ENCODE results near the gene CCDC88A. TPM values are rescaled to one million over a fixed set of nuclear protein-coding genes. Genes with fewer than 3 reads are reported as not detected.
"Not testable (repeated sequence)": the region's sequence is repeated elsewhere in the genome, so short reads cannot be mapped to it uniquely, and the experiment has no call there.

CCDC88A gene
- total RNA-seq, 1 experiment from 2014 or later = 12.3 TPM

- TF ChIP-seq EZH2 (IDR thresholded peaks at IDR 0.05; ENCODE audit: low read depth) = no peak
- TF ChIP-seq CTCF (conservative IDR thresholded peaks at IDR 0.05) = no peak
- intact Hi-C loops (cut with micrococcal nuclease; ENCODE audit: unreplicated experiment) = no loop called here
- H3K4me3 ChIP-seq = no peak overlapping the region
- no peaks in the 10 kb centered on the region for H3F3A ChIP-seq (ENCODE audit: insufficient read depth, low read depth)
- H4K20me1 ChIP-seq (ENCODE audit: insufficient read depth) = no peaks in the 10 kb centered on the region
- no peaks in the 10 kb centered on the region for H3K4me1 ChIP-seq (replicated peaks; ENCODE audit: insufficient read depth)
- no peaks in the 10 kb centered on the region for H3K9me2 ChIP-seq (ENCODE audit: insufficient read depth)
- POLR2A ChIA-PET (ENCODE audit: unreplicated experiment) = no interaction called here
- no peaks in the 10 kb centered on the region for H3K79me2 ChIP-seq (ENCODE audit: low read depth)
- BruUV-seq (replicated peaks) = no TSS peak
- no peak for DNase-seq
- no peak overlapping the region for H3K4me2 ChIP-seq
- CTCF ChIA-PET = no interaction called here
- H3K27me3 ChIP-seq (ENCODE audit: insufficient read depth, low read depth) = no peaks in the 10 kb centered on the region
- no peaks in the 10 kb centered on the region for H3K36me3 ChIP-seq (ENCODE audit: low read depth)
- no peak overlapping the region for H2AFZ ChIP-seq
- H3K27ac ChIP-seq = no peak overlapping the region
- no peaks in the 10 kb centered on the region for H3K9me3 ChIP-seq (ENCODE audit: insufficient read depth, low read depth)
Observed at GRCh38 chr2:55357164-55357563, 62.5 kb downstream of the CCDC88A start.

DNA sequence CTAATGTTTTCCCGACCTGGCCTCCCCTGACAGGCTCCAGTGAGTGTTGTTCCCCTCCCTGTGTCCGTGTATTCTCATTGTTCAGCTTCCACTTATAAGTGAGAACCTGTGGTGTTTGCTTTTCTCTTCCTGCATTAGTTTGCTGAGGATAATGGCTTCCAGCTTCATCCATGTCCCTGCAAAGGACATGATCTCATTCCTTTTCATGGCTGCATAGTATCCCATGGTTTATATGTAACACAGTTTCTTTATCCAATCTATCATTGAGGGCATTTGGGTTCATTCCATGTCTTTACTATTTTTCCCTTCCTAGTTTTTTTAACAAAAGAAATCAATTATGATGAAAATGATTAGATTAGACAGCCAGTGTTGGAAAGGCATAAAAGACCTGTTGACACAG is 63.5 kb downstream of the CCDC88A start:
- H3F3A ChIP-seq (ENCODE audit: insufficient read depth, low read depth); H2AFZ ChIP-seq; H3K4me1 ChIP-seq (replicated peaks; ENCODE audit: insufficient read depth); H3K4me2 ChIP-seq; H3K9me3 ChIP-seq (ENCODE audit: insufficient read depth, low read depth); H3K9me2 ChIP-seq (ENCODE audit: insufficient read depth); CTCF ChIA-PET; POLR2A ChIA-PET (ENCODE audit: unreplicated experiment); H3K4me3 ChIP-seq; H3K27me3 ChIP-seq (ENCODE audit: insufficient read depth, low read depth); H3K27ac ChIP-seq; H3K36me3 ChIP-seq (ENCODE audit: low read depth); BruUV-seq (replicated peaks); H3K79me2 ChIP-seq (ENCODE audit: low read depth); DNase-seq; intact Hi-C loops (cut with micrococcal nuclease; ENCODE audit: unreplicated experiment); H4K20me1 ChIP-seq (ENCODE audit: insufficient read depth): not testable (repeated sequence)

DNA sequence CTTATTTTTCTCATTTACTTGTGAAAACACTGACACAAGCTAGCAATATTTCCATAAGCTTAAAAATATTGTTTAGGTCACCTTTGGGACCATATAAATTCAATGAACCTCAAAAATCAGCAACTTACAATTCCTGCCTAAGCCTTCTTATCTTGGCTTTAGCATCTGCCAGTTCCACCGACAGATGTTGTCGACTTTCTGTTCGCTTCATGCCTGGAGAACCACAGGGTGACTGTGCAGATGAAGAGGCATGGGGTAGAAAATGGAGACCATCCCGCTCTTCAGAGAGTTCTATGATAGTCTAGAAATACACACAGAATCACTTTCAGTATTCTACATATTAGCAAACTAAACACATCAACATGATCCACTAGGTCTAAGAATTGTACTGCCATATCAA is 64.2 kb downstream of the CCDC88A start:
- no peaks in the 10 kb centered on the region for H3F3A ChIP-seq (ENCODE audit: insufficient read depth, low read depth)
- ChIA-PET POLR2A (ENCODE audit: unreplicated experiment) (no interaction called here), CTCF (no interaction called here)
- no peaks in the 10 kb centered on the region for H3K9me2 ChIP-seq (ENCODE audit: insufficient read depth)
- no peak overlapping the region for H3K27ac ChIP-seq
- no peak for DNase-seq
- H3K4me1 ChIP-seq (replicated peaks; ENCODE audit: insufficient read depth) = no peaks in the 10 kb centered on the region
- no peaks in the 10 kb centered on the region for H3K36me3 ChIP-seq (ENCODE audit: low read depth)
- no peaks in the 10 kb centered on the region for H3K27me3 ChIP-seq (ENCODE audit: insufficient read depth, low read depth)
- no TSS peak for BruUV-seq (replicated peaks)
- H2AFZ ChIP-seq = no peak overlapping the region
- H3K79me2 ChIP-seq (ENCODE audit: low read depth) = no peaks in the 10 kb centered on the region
- TF ChIP-seq CTCF (conservative IDR thresholded peaks at IDR 0.05) = no peak
- no peak for TF ChIP-seq EZH2 (IDR thresholded peaks at IDR 0.05; ENCODE audit: low read depth)
- no peak overlapping the region for H3K4me2 ChIP-seq
- no peaks in the 10 kb centered on the region for H4K20me1 ChIP-seq (ENCODE audit: insufficient read depth)
- no peaks in the 10 kb centered on the region for H3K9me3 ChIP-seq (ENCODE audit: insufficient read depth, low read depth)
- no peak overlapping the region for H3K4me3 ChIP-seq
- intact Hi-C loops (cut with micrococcal nuclease; ENCODE audit: unreplicated experiment) = no loop called here

DNA sequence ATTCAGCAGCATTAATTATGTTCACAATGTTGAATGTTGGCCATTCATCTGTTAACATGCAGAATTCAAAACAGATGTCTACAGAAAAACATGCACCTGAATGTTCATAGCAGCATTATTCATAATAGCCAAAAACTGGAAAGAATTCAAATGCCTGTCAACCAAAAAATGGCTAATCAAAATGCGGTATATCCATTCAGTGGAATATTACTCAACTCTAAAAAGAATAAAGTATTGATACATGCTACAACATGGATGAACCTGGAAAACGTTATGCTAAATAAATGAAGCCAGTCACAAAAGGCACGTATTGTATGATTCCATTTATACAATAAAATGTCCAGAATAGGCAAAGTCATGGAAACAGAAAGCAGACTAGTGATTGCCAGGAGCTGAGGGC is 68.0 kb downstream of the CCDC88A start:
- no peaks in the 10 kb centered on the region for H3K36me3 ChIP-seq (ENCODE audit: low read depth)
- H3K4me1 ChIP-seq (replicated peaks; ENCODE audit: insufficient read depth) = no peaks in the 10 kb centered on the region
- H3K4me2 ChIP-seq = no peak overlapping the region
- no peaks in the 10 kb centered on the region for H3K79me2 ChIP-seq (ENCODE audit: low read depth)
- no peak overlapping the region for H3K4me3 ChIP-seq
- no peak overlapping the region for H3K27ac ChIP-seq
- no peak overlapping the region for H2AFZ ChIP-seq
- ChIA-PET CTCF (interaction anchor here (0.7 kb wide), 1 partner anchor 92 kb away, joined by 5 read pairs; no protein-coding TSS in a partner anchor), POLR2A (ENCODE audit: unreplicated experiment) (no interaction called here)
- H3K27me3 ChIP-seq (ENCODE audit: insufficient read depth, low read depth) = no peaks in the 10 kb centered on the region
- BruUV-seq (replicated peaks) = no TSS peak
- H3K9me3 ChIP-seq (ENCODE audit: insufficient read depth, low read depth) = no peaks in the 10 kb centered on the region
- DNase-seq = no peak
- H3F3A ChIP-seq (ENCODE audit: insufficient read depth, low read depth) = no peaks in the 10 kb centered on the region
- intact Hi-C loops (cut with micrococcal nuclease; ENCODE audit: unreplicated experiment) = no loop called here
- TF ChIP-seq CTCF (conservative IDR thresholded peaks at IDR 0.05) (no peak), EZH2 (IDR thresholded peaks at IDR 0.05; ENCODE audit: low read depth) (no peak)
- H4K20me1 ChIP-seq (ENCODE audit: insufficient read depth) = no peaks in the 10 kb centered on the region
- H3K9me2 ChIP-seq (ENCODE audit: insufficient read depth) = no peaks in the 10 kb centered on the region
